Common myeloid progenitor, CD34-positive (primary cell): Measurements from ENCODE around the gene FADS1.

Experiments used
- CTCF ChIA-PET: fragments of 350-600 bp; sonication (Branson Sonifier 250); formaldehyde crosslinking; loops from one replicate; lab custom pipeline; 2021; ENCODE audit warnings: antibody characterized with exemption; lab: Charles Lee
- POLR2A ChIA-PET: fragments of 350-600 bp; sonication (Branson Sonifier 250); formaldehyde crosslinking; loops from one replicate; lab custom pipeline; 2021; ENCODE audit warnings: antibody characterized with exemption; lab: Charles Lee
- DNase-seq, 3 donors: peaks; one replicate each; pipeline versions ENCODE4 v3.0.0 to v3.0.0-alpha.2; 2013
- H3K27ac ChIP-seq, 2 experiments: 1 replicate in 1 of 2; 2 replicates in 1 of 2; pipeline ENCODE4 v1.7.0; 2013; ENCODE audit warnings: inconsistent platforms in 2 of 2, low read length in 2 of 2, mild to moderate bottlenecking in 2 of 2, low read depth in 1 of 2, moderate library complexity in 1 of 2; ENCODE audit not compliant: severe bottlenecking in 2 of 2, insufficient read depth in 1 of 2, poor library complexity in 1 of 2
- H3K27me3 ChIP-seq, 5 experiments: replicated peaks in 2 of 5; 1 replicate in 3 of 5; 2 replicates in 2 of 5; pipeline versions ENCODE4 v1.6.1 to v1.7.0; 2013; ENCODE audit warnings: low read length in 4 of 5, mild to moderate bottlenecking in 2 of 5, moderate library complexity in 2 of 5, inconsistent platforms in 1 of 5; ENCODE audit not compliant: insufficient read depth in 5 of 5, control insufficient read depth in 4 of 5
- H3K36me3 ChIP-seq, 4 experiments: 1 replicate in 2 of 4; 2 replicates in 2 of 4; pipeline versions ENCODE4 v1.6.1 to v1.7.0; 2013; ENCODE audit warnings: low read length in 3 of 4, control low read depth in 1 of 4, mild to moderate bottlenecking in 1 of 4; ENCODE audit not compliant: control insufficient read depth in 4 of 4, insufficient read depth in 4 of 4
- H3K4me1 ChIP-seq, 4 experiments: 1 replicate in 3 of 4; 2 replicates in 1 of 4; pipeline versions ENCODE4 v1.6.1 to v1.7.1; 2013; ENCODE audit warnings: low read length in 3 of 4, mild to moderate bottlenecking in 3 of 4, control low read depth in 1 of 4, inconsistent platforms in 1 of 4, moderate library complexity in 1 of 4; ENCODE audit not compliant: control insufficient read depth in 4 of 4, insufficient read depth in 4 of 4; ENCODE audit errors: control extremely low read depth in 1 of 4
- H3K4me3 ChIP-seq, 7 experiments: 1 replicate in 4 of 7; 2 replicates in 3 of 7; pipeline versions ENCODE4 v1.5.1 to v1.7.0; 2013; ENCODE audit warnings: mild to moderate bottlenecking in 7 of 7, low read length in 6 of 7, moderate library complexity in 6 of 7, inconsistent platforms in 2 of 7, low read depth in 2 of 7, control low read depth in 1 of 7; ENCODE audit not compliant: insufficient read depth in 4 of 7, control insufficient read depth in 1 of 7; ENCODE audit errors: extremely low read depth in 1 of 7
- H3K9me3 ChIP-seq, 5 experiments: 1 replicate in 4 of 5; 2 replicates in 1 of 5; pipeline versions ENCODE4 v1.6.1 to v1.7.1; 2013; ENCODE audit warnings: low read length in 4 of 5, mild to moderate bottlenecking in 2 of 5, inconsistent platforms in 1 of 5, low read depth in 1 of 5, moderate library complexity in 1 of 5; ENCODE audit not compliant: control insufficient read depth in 4 of 5, insufficient read depth in 2 of 5; ENCODE audit errors: control extremely low read depth in 1 of 5
- WGBS: methylation state at CpG from one replicate; pipeline ENCODE4 v1.1.5; 2013; ENCODE audit not compliant: insufficient coverage; 5-methylcytosine and 5-hydroxymethylcytosine counted together

Gene FADS1

DNA sequence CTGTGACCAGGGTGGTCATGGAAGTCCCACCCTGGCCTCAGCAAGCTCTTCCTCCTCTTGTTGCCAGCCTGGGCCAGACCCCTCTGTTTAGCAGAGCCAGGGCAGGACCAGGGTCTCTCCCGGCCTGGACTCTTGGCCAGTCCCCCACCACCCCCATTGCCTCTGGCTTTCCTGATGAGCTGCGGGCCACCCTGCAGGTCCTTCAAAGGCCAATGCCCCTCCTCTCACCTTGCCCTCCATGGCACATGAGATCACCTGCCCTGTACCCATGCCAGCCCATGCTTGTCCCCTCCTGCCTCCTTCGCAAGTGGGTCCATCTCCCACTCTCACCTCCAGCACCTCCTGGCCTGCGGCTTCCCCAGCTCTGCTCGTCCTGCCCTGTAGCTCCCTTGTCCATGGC lies 21.7 kb upstream of the FADS1 start:
- WGBS, result 100% methylated on average over 5 of the region's 5 CpGs
- ChIA-PET POLR2A (no interaction called here), CTCF (no interaction called here)
- Histone ChIP-seq H3K27ac (no peak overlapping the region), H3K36me3 (peaks cover 20 to 81% (median 40%) of the 10 kb centered on the region in 4 experiments), H3K27me3 (no peaks in the 10 kb centered on the region), H3K4me3 (no peak overlapping the region), H3K9me3 (no peaks in the 10 kb centered on the region), H3K4me1 (peaks cover 5 to 34% (median 28%) of the 10 kb centered on the region in 4 experiments)
- no peak for DNase-seq

DNA sequence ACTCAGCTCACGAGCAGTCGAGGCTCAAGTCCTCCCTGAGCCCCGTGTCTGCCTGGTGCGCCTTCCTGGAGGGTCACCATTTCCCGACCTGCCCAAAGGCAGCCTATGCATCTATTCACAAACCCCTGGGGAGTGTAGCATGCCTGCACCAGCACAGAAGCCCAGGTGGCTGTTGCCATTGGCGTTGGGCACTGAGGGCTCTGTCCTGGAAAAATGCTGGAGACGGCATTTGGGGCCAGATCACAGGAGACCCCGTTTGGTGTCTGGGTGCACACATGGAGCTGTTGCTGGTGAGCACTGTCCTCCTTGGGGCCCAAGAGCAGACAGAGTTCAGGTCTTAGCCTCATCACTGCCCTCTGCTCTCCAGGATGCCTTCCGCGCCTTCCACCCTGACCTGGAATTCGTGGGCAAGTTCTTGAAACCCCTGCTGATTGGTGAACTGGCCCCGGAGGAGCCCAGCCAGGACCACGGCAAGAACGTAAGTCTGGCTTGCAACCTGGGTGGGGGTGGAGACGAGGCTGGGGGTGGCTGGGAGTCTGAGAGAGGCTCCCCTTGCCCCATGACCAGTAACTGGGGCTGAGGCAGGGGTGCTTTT lies 20.7 kb upstream of the FADS1 start:
- H3K27me3 ChIP-seq, result no peaks in the 10 kb centered on the region
- 100% methylated on average over 10 of the region's 15 CpGs for WGBS
- peak overlapping the region in 1 of 2 experiments; percentile 44 for H3K27ac ChIP-seq
- peaks cover 12 to 81% (median 33%) of the 10 kb centered on the region in 4 experiments for H3K36me3 ChIP-seq
- H3K9me3 ChIP-seq, result no peaks in the 10 kb centered on the region
- ChIA-PET CTCF (interaction anchor here (1.2 to 1.4 kb wide), 2 partner anchors 11 to 22 kb away, joined by 4 read pairs; no protein-coding TSS in a partner anchor), POLR2A (no interaction called here)
- no peak overlapping the region for H3K4me3 ChIP-seq
- peaks cover 5 to 44% (median 38%) of the 10 kb centered on the region in 4 experiments for H3K4me1 ChIP-seq
- DNase-seq, result no peak

DNA sequence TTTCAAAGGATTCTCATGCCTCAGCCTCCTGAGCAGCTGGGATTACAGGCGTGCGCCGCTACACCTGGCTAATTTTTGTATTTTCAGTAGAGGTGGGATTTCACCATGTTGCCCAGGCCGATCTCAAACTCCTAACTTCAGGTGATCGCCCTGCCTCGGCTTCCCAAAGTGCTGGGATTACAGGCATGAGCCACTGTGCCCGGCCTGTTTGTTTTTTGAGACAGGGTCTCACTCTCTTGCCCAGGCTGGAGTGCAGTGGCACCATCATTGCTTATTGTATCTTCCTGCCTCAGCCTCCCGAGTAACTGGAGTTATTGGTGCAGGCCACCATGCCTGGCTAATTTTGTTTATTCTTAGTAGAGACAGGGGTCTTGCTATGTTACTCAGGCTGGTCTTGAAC lies 19.4 kb upstream of the FADS1 start:
- Histone ChIP-seq H3K4me3 (no peak overlapping the region), H3K9me3 (no peaks in the 10 kb centered on the region), H3K4me1 (peaks cover 5 to 57% (median 51%) of the 10 kb centered on the region in 4 experiments), H3K27ac (peak overlapping the region; percentile 81 to 93), H3K27me3 (no peaks in the 10 kb centered on the region), H3K36me3 (peaks cover 11 to 78% (median 25%) of the 10 kb centered on the region in 4 experiments)
- DNase-seq, result no peak
- ChIA-PET POLR2A (interaction anchor here (3.1 kb wide), 1 partner anchor 20 kb away, joined by 24 read pairs; the partner anchor contains the start of gene FADS1), CTCF (interaction anchor here (1.2 to 2.7 kb wide), 5 partner anchors 12 to 272 kb away, joined by 4 to 10 read pairs (median 4); partner anchors contain the start of gene FADS1)
- WGBS, result 100% methylated on average over 5 of the region's 8 CpGs

DNA sequence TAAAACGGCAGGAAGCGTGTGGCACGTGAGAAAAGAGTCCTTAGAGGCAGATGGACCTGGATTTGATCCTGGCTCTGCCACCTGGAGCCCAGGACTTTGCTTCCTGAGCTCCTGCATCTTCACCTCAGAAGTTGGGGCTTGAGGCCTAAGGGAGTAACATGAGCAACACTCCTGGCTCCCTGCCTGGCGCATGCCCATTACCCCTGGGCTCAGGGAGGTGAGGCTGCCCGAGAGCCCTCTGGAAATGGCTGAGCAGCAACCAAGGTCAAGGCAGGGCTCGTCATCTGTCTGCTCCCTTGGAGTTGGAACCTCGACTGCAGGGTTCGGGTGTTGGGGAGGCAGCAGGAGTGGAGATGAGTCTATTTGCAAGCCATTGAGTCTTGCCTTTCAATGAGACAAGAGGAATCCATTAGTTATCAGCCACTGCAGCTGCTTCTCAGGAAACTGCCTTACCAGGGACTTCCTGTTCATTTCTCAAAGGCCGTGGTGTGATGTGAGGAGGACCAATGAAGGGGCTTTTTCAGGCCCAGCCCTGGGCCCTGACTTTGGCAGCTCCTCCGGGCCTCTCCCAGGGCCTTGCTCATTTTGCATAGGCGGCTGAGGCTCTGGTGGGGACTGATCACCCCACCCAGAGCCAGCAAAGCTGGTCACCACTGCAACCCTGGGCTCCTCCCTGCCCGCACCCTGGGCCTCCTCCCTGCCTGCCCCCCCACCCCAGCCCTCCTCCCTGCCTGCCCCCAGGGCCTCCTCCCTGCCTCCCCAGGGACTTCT lies 17.7 kb upstream of the FADS1 start:
- no peaks in the 10 kb centered on the region for H3K27me3 ChIP-seq
- WGBS, result 32% methylated on average over 9 of the region's 12 CpGs
- H3K9me3 ChIP-seq, result no peaks in the 10 kb centered on the region
- ChIA-PET CTCF (interaction anchor here (0.6 to 2.7 kb wide), 8 partner anchors 14 to 997 kb away, joined by 3 to 10 read pairs (median 4); partner anchors contain the start of genes FADS1 and STX5), POLR2A (interaction anchor here (1.1 to 3.1 kb wide), 4 partner anchors 8 to 43 kb away, joined by 4 to 24 read pairs (median 6); partner anchors contain the start of gene FADS1)
- peak overlapping the region in 4 of 7 experiments; percentile 17 to 97 (median 46) for H3K4me3 ChIP-seq
- peaks cover 19 to 74% (median 68%) of the 10 kb centered on the region in 4 experiments for H3K4me1 ChIP-seq
- H3K27ac ChIP-seq, result peak overlapping the region; percentile 81 to 93
- peak; percentile 96 to 99 (median 98) for DNase-seq
- H3K36me3 ChIP-seq, result peaks cover 0 to 73% (median 13%) of the 10 kb centered on the region in 4 experiments

DNA sequence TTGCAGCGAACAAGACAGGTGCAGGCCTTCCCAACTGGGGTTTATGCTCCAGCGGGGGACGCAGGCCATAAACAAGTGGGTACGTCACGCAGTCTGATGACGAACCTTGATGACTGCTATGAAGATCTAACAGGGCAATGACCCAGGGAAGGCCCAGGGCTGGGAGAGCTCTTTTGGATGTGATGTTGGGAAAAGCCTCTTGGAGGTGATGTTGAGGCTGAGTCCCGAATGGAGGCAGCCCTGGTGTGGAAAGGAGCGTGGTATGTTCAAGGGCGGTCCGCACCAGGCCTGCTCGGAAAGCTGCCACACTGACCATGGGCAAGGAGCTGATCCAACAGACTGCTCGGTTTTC lies 17.1 kb upstream of the FADS1 start:
- H3K27ac ChIP-seq, result peak overlapping the region; percentile 59 to 93
- H3K36me3 ChIP-seq, result peaks cover 0 to 73% (median 10%) of the 10 kb centered on the region in 4 experiments
- no peaks in the 10 kb centered on the region for H3K27me3 ChIP-seq
- CTCF ChIA-PET, result interaction anchor here (0.6 to 2.7 kb wide), 6 partner anchors 11 to 998 kb away, joined by 3 to 10 read pairs (median 4); partner anchors contain the start of genes FADS1 and STX5
- peaks cover 23 to 77% (median 74%) of the 10 kb centered on the region in 4 experiments for H3K4me1 ChIP-seq
- POLR2A ChIA-PET, result interaction anchor here (1.3 to 3.1 kb wide), 2 partner anchors 18 to 37 kb away, joined by 7 to 24 read pairs; partner anchors contain the start of gene FADS1
- H3K4me3 ChIP-seq, result peak overlapping the region in 4 of 7 experiments; percentile 17 to 97 (median 46)
- H3K9me3 ChIP-seq, result no peaks in the 10 kb centered on the region
- DNase-seq, result no peak
- 96% methylated on average over 11 of the region's 12 CpGs for WGBS

DNA sequence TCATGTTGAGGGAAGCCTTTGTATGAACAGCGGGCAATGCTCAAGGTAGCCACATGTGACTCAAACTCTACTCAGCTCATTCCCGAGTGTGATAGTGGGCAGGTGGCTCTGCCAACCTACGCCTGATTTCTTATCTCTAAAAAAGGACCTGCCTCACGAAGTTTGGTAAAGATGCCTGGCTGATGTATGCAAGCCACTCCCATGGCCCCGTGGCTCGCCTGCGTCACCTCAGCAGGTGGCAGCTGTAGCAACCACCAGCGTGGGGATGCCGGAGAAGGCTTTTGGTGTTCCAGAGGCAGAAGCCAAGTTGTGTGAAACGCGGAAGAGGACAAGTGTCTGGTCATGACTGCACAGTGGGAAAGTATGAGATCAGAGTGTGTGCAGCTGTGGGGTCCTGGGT lies 16.7 kb upstream of the FADS1 start:
- H3K36me3 ChIP-seq, result peaks cover 0 to 69% (median 6%) of the 10 kb centered on the region in 4 experiments
- peak overlapping the region in 2 of 7 experiments; percentile 8 to 97 for H3K4me3 ChIP-seq
- no peaks in the 10 kb centered on the region for H3K27me3 ChIP-seq
- no peaks in the 10 kb centered on the region for H3K9me3 ChIP-seq
- CTCF ChIA-PET, result interaction anchor here (1.0 to 2.7 kb wide), 3 partner anchors 11 to 36 kb away, joined by 4 to 10 read pairs (median 7); partner anchors contain the start of gene FADS1
- H3K27ac ChIP-seq, result peak overlapping the region; percentile 59 to 93
- 91% methylated on average over 11 of the region's 11 CpGs for WGBS
- POLR2A ChIA-PET, result interaction anchor here (3.1 kb wide), 1 partner anchor 17 kb away, joined by 24 read pairs; the partner anchor contains the start of gene FADS1
- no peak for DNase-seq
- peaks cover 23 to 77% (median 75%) of the 10 kb centered on the region in 4 experiments for H3K4me1 ChIP-seq
